Activated CD8-positive, alpha-beta memory T cell treated with anti-CD3 and anti-CD28 coated beads, Interleukin-2, amount 10 ng/mL, durations not matched to agents 7 days and 5 days (primary cell): ENCODE measurements around the gene WNT7B. TPM values are rescaled to one million over a fixed set of nuclear protein-coding genes. Genes with fewer than 3 reads are reported as not detected.

Experiments used
- ATAC-seq: fragments of 150-1000 bp; cut with Tn5 transposase; one replicate; pipeline ENCODE4 v1.10.0; 2021; ENCODE audit warnings: moderate library complexity
- CTCF ChIA-PET: fragments of 350-600 bp; sonication (Branson Sonifier 250); formaldehyde crosslinking; loops from one replicate; lab custom pipeline; 2021; ENCODE audit warnings: antibody characterized with exemption; lab: Charles Lee
- DNase-seq: peaks from one replicate; pipeline ENCODE4 v3.0.0-alpha.2; 2020
- H3K27ac Mint-ChIP-seq: one replicate; pipeline ENCODE4 v1.8.0; 2021; ENCODE audit warnings: mild to moderate bottlenecking, mixed read lengths
- H3K27me3 Mint-ChIP-seq: one replicate; pipeline ENCODE4 v1.8.0; 2021; ENCODE audit warnings: mixed read lengths
- H3K36me3 Mint-ChIP-seq: one replicate; pipeline ENCODE4 v1.8.0; 2021; ENCODE audit warnings: mild to moderate bottlenecking, mixed read lengths
- H3K4me1 Mint-ChIP-seq: one replicate; pipeline ENCODE4 v1.8.0; 2021; ENCODE audit warnings: mixed read lengths
- H3K4me3 Mint-ChIP-seq: one replicate; pipeline ENCODE4 v1.8.0; 2021; ENCODE audit warnings: mild to moderate bottlenecking, moderate library complexity, mixed read lengths
- H3K9me3 Mint-ChIP-seq: one replicate; pipeline ENCODE4 v1.8.0; 2022; ENCODE audit warnings: low read depth, mixed read lengths
- total RNA-seq, 2 experiments: library from RNA; stranded (reverse); gene quantifications; one replicate each; pipeline ENCODE4 v1.2.3, GENCODE V29; 2021

WNT7B gene
- total RNA-seq, 2 experiments from 2014 or later: not detected

- ATAC-seq (peak; percentile 58), DNase-seq (no peak)
- H3K27ac Mint-ChIP-seq: no peak overlapping the region
Observed at GRCh38 chr22:45997077-45997776, 20.3 kb upstream of the WNT7B start.

GRCh38 chr22:45996241-45997076 is 19.5 kb upstream of the WNT7B start:
- Mint-ChIP-seq H3K9me3 (peaks cover 4% of the 10 kb centered on the region), H3K4me3 (no peak overlapping the region), H3K27me3 (peaks cover 7% of the 10 kb centered on the region), H3K36me3 (no peaks in the 10 kb centered on the region), H3K27ac (no peak overlapping the region), H3K4me1 (peaks cover 5% of the 10 kb centered on the region)
- DNase-seq: no peak
- CTCF ChIA-PET: interaction anchor here (0.6 to 4.8 kb wide), 13 partner anchors 10 to 126 kb away, joined by 3 to 83 read pairs (median 4); no protein-coding TSS in a partner anchor
- no peak for ATAC-seq

More at GRCh38 chr22:45997077-45997776, 20.3 kb upstream of the WNT7B start:
- H3K27me3 Mint-ChIP-seq: peaks cover 4% of the 10 kb centered on the region
- CTCF ChIA-PET: interaction anchor here (0.6 to 4.8 kb wide), 7 partner anchors 10 to 125 kb away, joined by 3 to 83 read pairs (median 6); no protein-coding TSS in a partner anchor
- no peak overlapping the region for H3K4me3 Mint-ChIP-seq
- no peaks in the 10 kb centered on the region for H3K36me3 Mint-ChIP-seq
- H3K4me1 Mint-ChIP-seq: peaks cover 5% of the 10 kb centered on the region
- peaks cover 4% of the 10 kb centered on the region for H3K9me3 Mint-ChIP-seq

GRCh38 chr22:45995405-45996101 is 18.6 kb upstream of the WNT7B start:
- Mint-ChIP-seq H3K27me3 (peaks cover 7% of the 10 kb centered on the region), H3K27ac (no peak overlapping the region), H3K9me3 (peaks cover 4% of the 10 kb centered on the region), H3K36me3 (no peaks in the 10 kb centered on the region), H3K4me3 (no peak overlapping the region), H3K4me1 (peaks cover 5% of the 10 kb centered on the region)
- ATAC-seq (no peak), DNase-seq (no peak)
- CTCF ChIA-PET: interaction anchor here (0.6 to 4.8 kb wide), 15 partner anchors 11 to 744 kb away, joined by 3 to 83 read pairs (median 4); no protein-coding TSS in a partner anchor

GRCh38 chr22:45994491-45995404 is 17.8 kb upstream of the WNT7B start:
- Mint-ChIP-seq H3K9me3 (peaks cover 4% of the 10 kb centered on the region), H3K36me3 (no peaks in the 10 kb centered on the region), H3K4me1 (peaks cover 5% of the 10 kb centered on the region), H3K27ac (no peak overlapping the region), H3K4me3 (no peak overlapping the region), H3K27me3 (peaks cover 7% of the 10 kb centered on the region)
- ATAC-seq: no peak
- CTCF ChIA-PET: interaction anchor here (0.6 to 4.8 kb wide), 12 partner anchors 9 to 743 kb away, joined by 3 to 83 read pairs (median 4); no protein-coding TSS in a partner anchor
- DNase-seq: peak; percentile 79

- H3K36me3 Mint-ChIP-seq: no peaks in the 10 kb centered on the region
- CTCF ChIA-PET: interaction anchor here (0.8 to 4.8 kb wide), 7 partner anchors 8 to 131 kb away, joined by 3 to 83 read pairs (median 4); no protein-coding TSS in a partner anchor
- peaks cover 7% of the 10 kb centered on the region for H3K27me3 Mint-ChIP-seq
- peaks cover 4% of the 10 kb centered on the region for H3K9me3 Mint-ChIP-seq
- ATAC-seq: no peak
- peaks cover 5% of the 10 kb centered on the region for H3K4me1 Mint-ChIP-seq
- peak overlapping the region; percentile 35 for H3K27ac Mint-ChIP-seq
- no peak overlapping the region for H3K4me3 Mint-ChIP-seq
- DNase-seq: no peak
Observed at GRCh38 chr22:45993841-45994240, 16.9 kb upstream of the WNT7B start.

GRCh38 chr22:45993143-45993692 is 16.3 kb upstream of the WNT7B start:
- no peak for ATAC-seq
- H3K4me3 Mint-ChIP-seq: no peak overlapping the region
- peaks cover 5% of the 10 kb centered on the region for H3K4me1 Mint-ChIP-seq
- DNase-seq: no peak
- peaks cover 7% of the 10 kb centered on the region for H3K27me3 Mint-ChIP-seq
- CTCF ChIA-PET: no interaction called here
- no peak overlapping the region for H3K27ac Mint-ChIP-seq
- H3K9me3 Mint-ChIP-seq: peaks cover 4% of the 10 kb centered on the region
- no peaks in the 10 kb centered on the region for H3K36me3 Mint-ChIP-seq

- Mint-ChIP-seq H3K4me1 (peaks cover 5% of the 10 kb centered on the region), H3K27ac (no peak overlapping the region), H3K4me3 (no peak overlapping the region), H3K9me3 (peaks cover 4% of the 10 kb centered on the region), H3K27me3 (peaks cover 7% of the 10 kb centered on the region), H3K36me3 (no peaks in the 10 kb centered on the region)
- CTCF ChIA-PET: interaction anchor here (1.5 kb wide), 1 partner anchor 124 kb away, joined by 4 read pairs; no protein-coding TSS in a partner anchor
- DNase-seq (no peak), ATAC-seq (no peak)
Observed at GRCh38 chr22:45992737-45993136, 15.8 kb upstream of the WNT7B start.

GRCh38 chr22:45991098-45991497 is 14.1 kb upstream of the WNT7B start:
- Mint-ChIP-seq H3K9me3 (peaks cover 4% of the 10 kb centered on the region), H3K36me3 (no peaks in the 10 kb centered on the region), H3K27ac (no peak overlapping the region), H3K27me3 (peaks cover 7% of the 10 kb centered on the region), H3K4me3 (no peak overlapping the region), H3K4me1 (peaks cover 5% of the 10 kb centered on the region)
- CTCF ChIA-PET: interaction anchor here (1.5 to 2.5 kb wide), 2 partner anchors 15 to 126 kb away, joined by 4 to 12 read pairs; no protein-coding TSS in a partner anchor
- ATAC-seq (no peak), DNase-seq (no peak)

- peaks cover 7% of the 10 kb centered on the region for H3K27me3 Mint-ChIP-seq
- no peak for ATAC-seq
- no peak overlapping the region for H3K27ac Mint-ChIP-seq
- H3K36me3 Mint-ChIP-seq: no peaks in the 10 kb centered on the region
- H3K4me3 Mint-ChIP-seq: no peak overlapping the region
- H3K4me1 Mint-ChIP-seq: no peaks in the 10 kb centered on the region
- CTCF ChIA-PET: interaction anchor here (1.1 to 2.2 kb wide), 3 partner anchors 19 to 409 kb away, joined by 4 to 8 read pairs (median 5); no protein-coding TSS in a partner anchor
- DNase-seq: no peak
- no peaks in the 10 kb centered on the region for H3K9me3 Mint-ChIP-seq
Observed at GRCh38 chr22:45987136-45987861, 10.3 kb upstream of the WNT7B start.

- CTCF ChIA-PET: interaction anchor here (2.3 kb wide), 1 partner anchor 22 kb away, joined by 10 read pairs; no protein-coding TSS in a partner anchor
- no peak for ATAC-seq
- Mint-ChIP-seq H3K27ac (no peak overlapping the region), H3K4me3 (no peak overlapping the region), H3K36me3 (no peaks in the 10 kb centered on the region), H3K9me3 (no peaks in the 10 kb centered on the region), H3K27me3 (peaks cover 3% of the 10 kb centered on the region), H3K4me1 (no peaks in the 10 kb centered on the region)
- no peak for DNase-seq
Observed at GRCh38 chr22:45984316-45984916, 7.5 kb upstream of the WNT7B start.

- no peak overlapping the region for H3K27ac Mint-ChIP-seq
- H3K4me3 Mint-ChIP-seq: no peak overlapping the region
- ATAC-seq: no peak
- no peak for DNase-seq
- H3K27me3 Mint-ChIP-seq: peaks cover 3% of the 10 kb centered on the region
- H3K9me3 Mint-ChIP-seq: no peaks in the 10 kb centered on the region
- no peaks in the 10 kb centered on the region for H3K36me3 Mint-ChIP-seq
- CTCF ChIA-PET: interaction anchor here (2.3 kb wide), 1 partner anchor 22 kb away, joined by 10 read pairs; no protein-coding TSS in a partner anchor
- H3K4me1 Mint-ChIP-seq: no peaks in the 10 kb centered on the region
Observed at GRCh38 chr22:45983797-45984196, 6.8 kb upstream of the WNT7B start.
